GM18499 (cell line): ENCODE results near the gene CUBN.

Experiments used
- ATAC-seq: cut with Tn5 transposase; IDR thresholded peaks from one replicate; pipeline ENCODE4 v1.9.1; 2021; ENCODE audit warnings: moderate number of reproducible peaks; ENCODE audit not compliant: insufficient read depth, unreplicated experiment

CUBN gene

DNA sequence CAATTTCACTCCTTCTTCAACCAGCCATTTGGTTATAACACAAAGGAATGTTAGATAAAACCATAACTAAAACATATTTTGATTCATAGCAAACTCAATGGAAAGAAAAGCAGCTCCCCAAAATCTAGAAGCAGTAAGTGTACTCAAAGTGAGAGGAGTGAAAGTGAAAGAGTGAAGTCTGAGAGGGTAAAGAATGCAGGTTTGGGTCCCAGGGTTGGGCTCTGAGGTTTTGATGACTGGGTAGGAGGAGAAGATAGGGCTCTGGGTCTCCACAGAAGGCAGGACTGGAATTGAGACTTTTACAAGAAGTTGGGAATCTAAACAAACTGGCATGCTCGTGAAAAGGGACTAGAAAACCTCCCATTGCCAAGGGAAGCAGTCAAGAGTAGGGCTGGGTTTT lies 227.0 kb downstream of the CUBN start:
- no peak for ATAC-seq

- ATAC-seq: no peak
Measured at GRCh38 chr10:16901106-16901505, 228.5 kb downstream of the CUBN start.

GRCh38 chr10:16896993-16897392 lies 232.6 kb downstream of the CUBN start:
- ATAC-seq: no peak

DNA sequence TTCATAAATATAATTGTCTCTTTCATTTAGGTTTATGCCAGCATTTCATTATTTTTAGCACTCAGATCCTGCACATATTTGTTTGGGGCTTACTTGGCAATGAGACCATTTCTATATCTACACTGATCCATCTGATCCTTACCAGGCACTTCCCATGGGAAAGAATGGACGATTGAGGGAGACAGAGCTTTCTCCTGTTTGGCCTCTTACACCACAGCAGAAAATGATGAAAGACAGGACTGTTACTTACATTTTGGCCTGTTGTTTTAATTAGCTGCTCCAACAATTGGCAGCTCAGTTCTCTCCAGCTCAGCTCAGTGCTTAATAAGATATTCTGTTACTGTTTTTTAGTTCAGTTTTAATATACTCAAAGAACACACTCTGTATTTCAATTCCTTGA lies 234.8 kb downstream of the CUBN start:
- no peak for ATAC-seq

- no peak for ATAC-seq
Measured at GRCh38 chr10:16893664-16894063, 235.9 kb downstream of the CUBN start.

- ATAC-seq: no peak
Measured at GRCh38 chr10:16891375-16892313, 238.0 kb downstream of the CUBN start.

DNA sequence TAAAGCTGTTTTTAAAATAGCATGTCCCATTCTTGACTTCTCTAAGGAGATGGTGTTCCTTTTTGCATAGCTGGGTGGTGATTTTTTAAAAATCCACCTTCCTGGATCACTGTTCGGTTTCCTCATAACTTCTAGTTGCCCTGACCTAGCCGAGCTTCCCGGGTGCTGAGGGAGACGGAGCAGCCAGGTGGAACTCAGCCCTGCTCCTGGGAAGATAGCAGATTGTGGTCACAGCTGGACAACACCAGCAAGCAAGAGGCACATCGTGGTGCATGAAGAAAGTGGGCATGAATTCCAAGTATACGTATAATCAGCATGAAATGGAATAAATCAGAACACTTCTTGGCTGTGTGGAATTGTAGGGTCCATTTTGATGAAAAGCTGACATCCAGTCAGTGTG lies 238.9 kb downstream of the CUBN start:
- ATAC-seq: no peak

GRCh38 chr10:16887565-16887964 lies 242.0 kb downstream of the CUBN start:
- no peak for ATAC-seq

- ATAC-seq: no peak
Measured at GRCh38 chr10:16886031-16886430, 243.6 kb downstream of the CUBN start.

GRCh38 chr10:16884497-16884896 lies 245.1 kb downstream of the CUBN start:
- no peak for ATAC-seq

GRCh38 chr10:16883084-16883483 lies 246.5 kb downstream of the CUBN start:
- ATAC-seq: no peak

GRCh38 chr10:16870331-16870730 lies 259.3 kb downstream of the CUBN start:
- ATAC-seq: no peak

- no peak for ATAC-seq
Measured at GRCh38 chr10:16867990-16868389, 261.6 kb downstream of the CUBN start.

GRCh38 chr10:16867556-16867955 lies 262.1 kb downstream of the CUBN start:
- no peak for ATAC-seq

DNA sequence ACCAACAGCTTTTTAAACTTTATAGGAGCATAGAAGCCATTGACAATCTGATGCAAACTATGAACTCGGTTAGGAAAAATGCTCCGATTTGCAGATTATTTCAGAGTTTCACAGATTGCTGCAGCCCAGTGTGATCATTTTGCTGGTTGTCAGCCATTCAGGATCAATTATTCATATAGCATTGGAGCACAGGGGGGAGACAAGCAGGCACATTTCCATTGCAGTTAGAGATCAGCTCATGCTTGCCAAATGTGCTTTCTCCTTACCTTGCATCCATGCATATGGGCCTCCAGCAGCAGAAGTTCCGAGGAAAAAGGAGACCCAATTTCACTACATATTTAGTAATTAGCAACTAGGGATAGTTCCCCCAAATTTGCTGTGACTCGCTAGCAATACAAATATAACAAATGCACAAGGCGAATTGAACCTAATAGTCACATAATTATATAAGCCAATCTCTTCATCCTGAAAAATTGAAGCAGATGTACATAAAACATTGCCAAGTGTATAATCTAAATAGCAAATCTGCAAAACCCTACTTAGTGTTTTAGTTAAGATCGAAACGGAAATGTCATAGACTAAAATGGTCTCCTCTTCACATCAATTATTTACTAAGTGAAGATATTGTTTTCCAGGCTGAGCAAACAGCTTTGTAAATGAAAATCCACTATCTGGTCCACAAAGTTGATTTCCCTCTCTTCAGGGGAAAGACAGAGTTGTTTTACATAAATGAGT lies 262.9 kb downstream of the CUBN start:
- ATAC-seq: no peak

- no peak for ATAC-seq
Measured at GRCh38 chr10:16865766-16866165, 263.8 kb downstream of the CUBN start.

DNA sequence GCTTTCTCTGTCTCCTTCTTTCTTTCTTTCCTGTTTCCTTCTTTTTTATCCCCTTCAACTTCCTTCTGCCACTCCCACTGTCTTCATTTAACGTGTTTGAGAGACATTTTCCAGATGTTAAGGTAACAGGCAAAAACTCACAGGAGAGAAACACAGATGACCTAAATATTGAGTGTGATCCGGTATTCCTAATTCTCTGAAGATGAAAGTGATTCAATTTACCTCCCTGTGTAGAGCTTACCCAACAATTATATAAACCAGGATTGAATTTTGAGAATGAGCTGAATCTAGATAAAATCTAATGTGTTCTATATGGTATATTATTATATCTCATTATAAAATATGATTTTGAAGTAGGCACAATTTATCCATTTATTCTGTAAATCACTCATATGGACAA lies 265.8 kb downstream of the CUBN start:
- no peak for ATAC-seq

DNA sequence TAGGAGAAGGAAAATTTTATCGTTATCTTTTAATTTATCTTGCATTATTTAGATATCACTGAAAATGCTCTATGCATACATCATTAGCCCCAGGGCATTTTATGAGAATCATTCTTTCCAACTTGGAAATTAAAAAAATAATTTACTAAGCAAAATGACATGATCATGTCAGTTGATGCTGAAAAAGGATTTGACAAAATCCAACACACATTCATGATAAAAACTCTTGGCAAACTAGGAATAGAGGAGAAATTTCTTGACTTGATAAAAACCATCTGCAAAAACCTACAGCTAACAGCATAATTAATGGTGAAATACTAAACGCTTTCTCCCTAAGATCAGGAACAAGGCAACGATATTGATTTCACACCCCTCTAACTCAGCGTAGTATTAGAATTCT lies 272.2 kb downstream of the CUBN start:
- no peak for ATAC-seq

GRCh38 chr10:16856567-16856966 lies 273.0 kb downstream of the CUBN start:
- no peak for ATAC-seq

DNA sequence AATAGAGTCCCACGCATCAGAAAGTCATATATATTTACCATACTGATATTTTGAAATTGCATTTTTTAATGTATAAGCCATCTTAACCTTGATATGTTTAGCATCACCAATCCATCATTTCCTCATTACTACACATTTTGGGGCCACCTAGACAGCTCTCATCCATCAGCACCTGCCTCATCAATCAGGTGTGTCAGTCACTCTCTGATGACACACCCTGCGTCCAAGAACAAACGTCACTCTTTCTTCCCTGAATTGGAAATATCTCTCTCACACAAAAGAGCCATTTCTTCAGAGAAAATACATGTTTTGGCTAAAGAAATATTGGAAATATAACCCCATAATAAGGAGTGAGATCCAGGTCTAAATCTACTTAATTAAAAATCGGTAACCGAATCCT lies 273.5 kb downstream of the CUBN start:
- ATAC-seq: no peak

GRCh38 chr10:16854623-16855022 lies 275.0 kb downstream of the CUBN start:
- ATAC-seq: no peak

DNA sequence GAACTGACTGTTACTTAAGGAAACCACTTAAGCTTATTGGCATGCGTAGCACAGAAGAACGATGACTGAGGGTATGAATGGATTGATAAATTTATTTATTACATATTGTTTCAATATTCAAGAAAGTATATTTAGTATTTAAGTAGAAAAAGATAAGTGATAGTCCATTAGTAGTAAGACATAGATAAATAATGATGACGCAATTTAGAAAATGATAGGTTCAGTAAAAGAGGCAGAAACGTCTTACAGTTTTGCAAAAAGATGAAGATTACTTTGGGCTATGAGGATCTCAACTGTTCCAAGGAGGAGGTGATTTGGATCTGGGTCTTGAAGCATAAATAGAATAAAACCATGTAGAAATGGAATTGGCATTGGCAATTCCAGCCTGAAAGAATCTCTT lies 275.8 kb downstream of the CUBN start:
- ATAC-seq: no peak
